GM19468 (cell line): ENCODE measurements around the gene C3orf70.
"Not testable (repeated sequence)": the region's sequence is repeated elsewhere in the genome, so short reads cannot be mapped to it uniquely, and the experiment has no call there.

ENCODE experiments used
- ATAC-seq: cut with Tn5 transposase; IDR thresholded peaks from one replicate; pipeline ENCODE4 v1.9.1; 2021; ENCODE audit warnings: mild to moderate bottlenecking, moderate library complexity, moderate number of reproducible peaks; ENCODE audit not compliant: unreplicated experiment; ENCODE audit errors: extremely low read depth

The C3orf70 gene

DNA sequence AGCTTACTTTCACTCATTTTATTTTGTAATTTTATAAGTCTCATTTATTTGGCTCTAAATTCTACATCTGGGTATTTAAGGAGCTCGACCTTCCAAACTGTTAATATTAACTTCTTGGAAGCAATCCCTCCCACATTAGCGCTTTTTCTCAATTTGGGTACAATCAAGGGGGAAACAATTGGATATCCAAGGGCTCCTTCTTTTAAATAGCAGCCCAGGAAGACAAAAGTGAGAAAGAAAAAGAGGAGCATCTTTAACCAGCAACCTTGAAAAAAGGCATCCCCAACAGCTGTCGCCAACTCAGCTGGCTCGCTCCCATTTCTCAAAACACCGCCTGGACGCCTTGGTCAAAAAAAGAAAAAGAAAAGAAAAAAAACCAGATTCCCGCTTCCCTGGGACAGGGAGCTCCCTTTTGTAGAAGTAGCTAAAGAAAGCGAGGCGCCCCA is 873 bp downstream of the C3orf70 start:
- ATAC-seq = no peak

DNA sequence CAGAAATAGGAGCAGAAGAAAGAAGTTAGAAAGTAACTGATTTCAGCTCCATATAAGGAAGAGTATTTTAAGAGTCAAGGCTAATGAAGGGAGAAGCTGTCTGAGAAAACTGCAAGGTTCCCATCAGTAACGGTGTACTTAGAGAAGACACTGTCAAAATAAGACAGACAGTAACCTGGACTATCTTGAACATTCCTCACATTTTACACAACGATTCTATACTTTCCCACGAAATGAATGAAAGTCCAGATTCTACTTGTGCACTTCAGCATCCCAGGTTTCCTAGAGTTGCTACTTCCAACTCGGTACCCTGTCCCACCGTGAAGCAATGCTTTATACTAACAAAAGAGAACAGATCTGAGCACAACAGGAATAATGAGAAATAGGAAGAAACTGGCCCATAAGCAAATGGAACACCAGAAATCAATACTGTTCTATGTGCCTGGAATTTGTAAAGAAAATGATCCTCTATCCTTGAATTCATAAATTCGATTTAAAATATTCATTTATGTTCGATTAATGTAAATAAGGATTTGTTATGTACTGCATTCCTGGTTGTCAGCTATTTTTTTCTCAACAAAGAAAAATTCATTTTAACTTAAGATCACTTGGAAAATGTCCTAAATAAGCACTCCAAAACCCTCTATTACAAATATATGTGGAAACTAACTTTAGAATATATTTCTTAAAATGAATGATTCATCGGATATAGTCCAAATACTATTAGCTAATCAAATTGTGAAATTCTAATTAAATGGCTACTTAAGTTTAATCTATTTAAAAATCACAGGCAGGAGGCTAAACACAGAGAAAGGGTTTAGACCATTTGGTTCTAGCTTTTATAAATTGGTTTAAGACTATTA is 1.5 kb downstream of the C3orf70 start:
- no peak for ATAC-seq

DNA sequence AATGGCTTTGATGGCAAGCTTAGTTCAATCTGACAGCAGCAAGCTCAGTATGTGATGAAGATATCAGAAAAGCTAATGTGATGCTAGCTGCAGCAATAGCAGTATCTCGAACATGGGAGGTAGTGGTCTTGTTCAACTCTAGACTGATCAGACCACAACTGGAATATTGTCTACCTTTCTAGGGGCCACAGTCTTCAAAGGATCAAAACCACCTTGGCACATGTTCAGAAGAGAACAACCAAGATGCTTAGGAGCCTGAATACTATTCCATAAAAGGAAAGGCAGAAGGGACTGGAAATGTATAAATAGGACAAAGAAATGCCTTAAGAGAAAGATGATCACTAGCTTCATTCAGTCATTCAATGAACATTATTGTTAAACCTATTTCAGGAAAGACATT is 2.3 kb downstream of the C3orf70 start:
- ATAC-seq = no peak

DNA sequence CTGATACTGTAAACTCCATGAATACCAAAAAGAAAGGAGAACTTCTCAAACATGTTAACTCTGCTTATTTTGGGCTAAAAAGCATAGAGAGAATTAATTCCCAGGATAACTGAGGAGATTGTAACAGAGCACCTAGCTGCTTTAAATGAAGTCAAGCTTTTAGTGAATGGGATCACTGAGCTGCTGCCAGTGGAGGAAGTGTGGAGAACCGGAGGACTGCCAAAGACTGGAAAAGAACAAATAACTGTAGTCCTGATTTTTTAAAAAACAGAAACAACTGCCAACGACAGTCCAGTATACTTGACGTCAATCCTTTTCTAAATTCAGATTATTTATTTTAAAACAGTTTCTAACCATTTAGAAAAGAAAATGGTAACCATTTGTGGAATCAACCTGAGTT is 3.3 kb downstream of the C3orf70 start:
- no peak for ATAC-seq

DNA sequence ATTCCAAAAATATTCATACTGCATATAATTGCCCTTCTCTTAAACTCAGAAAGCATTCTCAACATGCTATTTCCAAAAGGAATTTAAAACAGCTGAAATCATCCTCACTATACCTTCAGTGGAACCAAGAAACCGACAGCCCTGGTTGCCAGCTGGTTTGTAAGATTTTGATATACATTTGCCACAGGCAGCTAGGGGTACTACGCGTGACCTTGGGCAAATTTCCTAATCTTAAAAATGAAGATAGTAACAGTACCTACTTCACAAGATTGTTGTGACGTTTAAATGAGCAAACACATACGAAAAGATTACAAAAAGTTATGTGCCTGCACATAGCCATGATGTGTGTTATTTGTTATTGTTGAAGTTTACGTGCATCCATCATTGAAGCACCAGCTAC is 7.3 kb downstream of the C3orf70 start:
- no peak for ATAC-seq

DNA sequence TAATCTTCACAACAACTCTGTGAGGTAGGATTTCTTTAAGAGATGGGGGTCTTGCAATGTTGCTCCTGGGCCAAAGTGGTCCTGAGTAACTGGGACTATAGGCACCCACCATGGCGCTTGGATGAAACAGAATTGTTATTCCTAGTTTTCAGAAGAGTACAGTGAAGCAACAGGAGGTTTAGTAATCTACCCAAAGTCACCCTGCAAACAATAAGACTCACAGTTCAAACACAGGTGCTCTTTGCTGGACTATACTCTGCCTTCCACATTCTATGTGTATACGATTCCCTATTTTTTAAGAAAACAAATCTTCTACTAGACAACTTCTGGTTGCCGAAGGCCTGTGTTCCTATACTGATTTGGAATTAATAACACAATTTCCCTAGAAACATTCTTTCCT is 8.1 kb downstream of the C3orf70 start:
- no peak for ATAC-seq

DNA sequence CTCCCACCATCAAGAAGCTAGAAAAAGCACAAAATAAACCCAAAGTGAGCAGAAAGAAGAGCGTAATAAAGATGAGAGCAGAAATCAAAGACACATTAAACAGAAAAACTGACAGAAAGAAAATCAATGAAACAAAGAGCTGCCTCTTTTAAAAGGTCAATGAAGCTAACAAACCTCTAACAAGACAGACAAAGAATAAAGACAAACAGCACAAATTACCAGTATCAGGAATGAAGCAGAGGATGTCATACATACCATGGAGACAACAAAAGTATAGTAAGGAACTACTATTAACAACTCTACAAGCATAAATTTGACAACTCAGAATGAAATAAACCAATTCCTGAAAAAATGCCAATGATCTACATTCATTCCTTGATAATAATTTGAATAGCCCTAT is 15.0 kb downstream of the C3orf70 start:
- ATAC-seq = no peak

DNA sequence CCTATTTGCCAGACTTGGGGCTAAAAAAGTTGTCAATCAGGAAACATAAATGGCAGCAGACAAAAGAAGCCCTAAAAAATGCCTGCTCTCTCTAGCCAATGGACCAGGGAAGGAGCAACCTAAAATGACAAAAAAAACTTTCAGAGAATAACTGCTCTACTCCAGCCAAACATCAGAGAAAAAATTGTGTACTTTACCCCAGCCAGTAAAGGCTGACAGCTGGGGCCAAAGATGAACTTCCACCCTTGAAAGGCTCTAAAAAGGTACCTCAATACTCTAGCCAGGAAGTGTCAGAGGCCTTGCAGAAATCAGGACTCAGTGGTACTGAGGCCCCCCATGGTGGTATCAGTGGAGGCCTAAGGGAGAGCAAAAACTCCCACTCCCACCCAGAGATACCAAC is 18.4 kb downstream of the C3orf70 start:
- no peak for ATAC-seq

DNA sequence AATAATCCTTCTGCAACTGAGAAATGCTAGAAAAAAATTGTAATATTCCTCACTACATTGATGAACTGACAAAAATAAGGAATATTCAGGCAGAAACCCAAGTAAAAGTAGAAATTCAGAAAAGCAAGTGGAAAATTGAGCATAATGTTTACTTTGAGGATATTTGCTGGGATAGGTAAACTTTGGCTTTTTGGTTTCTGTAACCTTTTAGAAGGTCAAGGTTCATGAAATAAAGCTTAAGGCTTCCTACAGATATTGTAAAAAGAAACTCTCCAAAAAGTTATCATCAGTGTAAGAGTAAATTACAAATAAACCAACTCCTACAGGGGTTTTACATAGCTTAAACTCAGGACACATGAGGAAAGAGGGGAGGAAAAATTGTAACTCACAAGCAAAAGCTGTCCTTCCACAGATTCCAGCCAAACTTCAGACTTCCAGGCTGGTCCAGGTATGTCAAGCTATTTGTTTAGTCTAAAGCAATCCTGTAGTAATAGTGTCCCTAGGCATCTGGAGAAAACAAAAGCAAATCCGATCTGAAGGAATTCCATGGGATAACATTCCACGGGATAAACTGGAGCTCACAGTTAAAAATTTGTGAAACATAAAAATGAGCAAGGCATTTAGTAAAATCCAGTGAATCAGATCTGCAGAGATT is 21.1 kb downstream of the C3orf70 start:
- no peak for ATAC-seq

DNA sequence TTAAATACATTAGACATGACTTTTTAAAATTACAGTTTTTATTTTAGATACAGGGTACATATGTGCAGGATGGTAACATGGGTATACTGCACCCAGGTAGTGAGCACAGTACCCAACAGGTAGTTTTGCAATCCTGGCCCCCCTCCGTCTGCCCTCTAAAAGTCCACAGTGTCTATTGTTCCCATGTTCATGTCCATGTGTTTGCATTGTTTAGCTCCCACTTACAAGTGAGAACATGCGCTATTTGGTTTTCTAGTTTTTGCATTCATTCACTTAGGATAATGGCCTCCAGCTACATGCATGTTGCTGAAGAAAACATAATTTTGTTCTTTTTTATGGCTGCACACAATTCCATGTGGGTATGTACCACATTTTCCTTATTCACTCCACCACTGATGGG is 23.8 kb downstream of the C3orf70 start:
- ATAC-seq = no peak

DNA sequence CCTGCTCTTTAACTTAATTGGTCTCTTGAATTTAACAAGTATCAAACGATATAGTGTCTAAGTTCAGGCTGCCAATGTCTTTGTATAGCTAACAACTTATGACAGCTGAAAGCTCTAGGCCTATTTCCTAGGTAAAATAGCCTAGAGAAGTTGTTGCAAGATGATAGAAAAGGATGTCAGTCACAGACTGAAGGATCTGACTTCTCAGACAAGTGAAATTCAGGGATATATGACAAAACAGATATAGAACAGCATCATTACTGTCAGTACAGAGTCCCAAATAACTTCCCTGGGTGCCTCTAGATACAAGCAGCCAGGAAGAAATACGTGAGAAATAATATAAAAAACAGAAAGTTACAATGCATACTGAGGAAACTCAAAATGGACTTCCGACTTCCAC is 26.7 kb downstream of the C3orf70 start:
- ATAC-seq = no peak

DNA sequence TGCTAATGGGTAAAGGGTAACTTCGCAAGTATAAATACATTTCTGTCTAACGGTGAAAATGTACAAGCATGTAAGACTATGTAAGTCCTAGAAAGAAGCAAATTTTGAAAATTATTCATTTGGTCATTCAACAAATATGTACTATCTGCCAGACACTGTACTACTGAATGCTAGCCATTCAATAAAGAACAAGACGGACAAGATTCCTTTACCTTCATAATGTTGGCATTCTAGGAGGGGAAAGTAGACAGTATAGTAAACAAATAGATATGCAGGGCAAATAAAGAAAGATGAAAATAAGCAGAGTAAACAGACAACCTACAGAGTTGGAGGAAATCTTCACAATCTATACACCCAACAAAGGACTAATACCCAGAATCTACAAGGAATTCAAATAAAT is 32.7 kb downstream of the C3orf70 start:
- ATAC-seq = no peak

DNA sequence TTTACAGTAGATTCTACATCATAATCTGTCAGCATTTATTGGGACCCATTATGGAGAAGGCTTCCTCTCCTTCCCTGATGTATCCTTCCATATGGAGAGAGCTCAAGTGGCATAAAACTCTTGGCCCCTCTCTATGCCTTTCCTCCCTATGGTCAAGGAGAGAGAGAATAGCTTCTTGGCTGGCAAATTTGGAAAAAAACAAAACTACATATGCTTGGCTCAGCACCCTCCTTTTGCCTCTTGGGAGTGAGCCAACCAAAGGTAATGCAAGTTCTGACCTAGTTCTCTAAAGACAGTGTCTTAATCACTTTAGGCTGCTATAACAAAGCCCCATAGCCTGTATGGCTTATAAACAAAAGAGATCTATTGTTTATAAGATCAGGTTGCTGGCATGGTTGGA is 37.5 kb downstream of the C3orf70 start:
- ATAC-seq = no peak

DNA sequence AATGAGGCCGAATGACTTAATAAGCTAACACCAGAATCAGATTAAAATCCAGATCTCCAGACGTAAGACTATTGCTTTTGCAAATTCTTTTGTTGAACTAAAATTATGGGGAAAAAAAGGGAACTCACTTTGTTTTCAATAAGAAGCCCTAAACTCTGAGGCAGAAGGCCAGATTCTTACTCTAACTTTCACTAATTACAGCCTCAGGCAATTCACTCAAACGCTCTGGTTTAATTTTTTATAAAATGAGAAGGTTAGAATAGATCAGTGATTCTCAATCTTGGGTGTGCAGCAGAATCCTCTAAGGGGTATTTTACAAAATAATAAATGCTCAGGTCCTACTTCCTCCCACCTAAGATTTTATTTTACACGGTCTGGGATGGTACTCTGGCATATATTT is 38.1 kb downstream of the C3orf70 start:
- ATAC-seq = no peak

DNA sequence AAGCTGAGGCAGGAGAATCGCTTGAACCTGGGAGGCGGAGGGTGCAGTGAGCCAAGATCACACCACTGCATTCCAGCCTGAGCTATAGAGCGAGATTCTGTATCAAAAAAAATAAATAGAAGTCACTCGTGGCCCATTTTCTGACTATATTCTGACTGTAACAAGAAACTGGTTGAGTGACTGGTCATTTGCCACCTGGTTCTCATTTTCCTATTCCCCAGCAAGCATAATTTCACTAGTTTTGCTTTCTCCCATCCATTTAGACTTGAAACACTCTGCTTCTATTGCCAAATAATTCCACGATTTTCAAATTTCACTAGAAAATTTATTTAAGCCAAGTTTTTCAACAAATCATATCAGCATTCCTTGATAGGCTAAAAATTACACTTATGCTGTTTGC is 40.7 kb downstream of the C3orf70 start:
- no peak for ATAC-seq

DNA sequence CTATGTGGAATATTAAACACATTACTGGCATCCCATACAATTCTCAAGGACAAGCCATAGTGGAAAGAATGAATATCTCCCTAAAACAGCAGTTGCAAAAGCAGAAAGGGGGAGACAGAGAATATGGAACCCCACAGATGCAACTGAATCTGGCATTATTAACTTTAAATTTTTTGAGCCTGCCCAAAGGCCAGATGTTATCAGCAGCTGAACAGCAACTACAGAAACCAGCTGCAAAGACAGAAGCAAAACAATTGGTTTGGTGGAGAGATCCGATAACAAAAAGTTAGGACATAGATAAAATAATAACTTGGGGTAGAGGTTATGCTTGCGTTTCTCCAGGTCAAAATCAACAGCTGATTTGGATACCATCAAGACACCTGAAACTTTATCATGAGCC is 43.8 kb downstream of the C3orf70 start:
- ATAC-seq = not testable (repeated sequence)

DNA sequence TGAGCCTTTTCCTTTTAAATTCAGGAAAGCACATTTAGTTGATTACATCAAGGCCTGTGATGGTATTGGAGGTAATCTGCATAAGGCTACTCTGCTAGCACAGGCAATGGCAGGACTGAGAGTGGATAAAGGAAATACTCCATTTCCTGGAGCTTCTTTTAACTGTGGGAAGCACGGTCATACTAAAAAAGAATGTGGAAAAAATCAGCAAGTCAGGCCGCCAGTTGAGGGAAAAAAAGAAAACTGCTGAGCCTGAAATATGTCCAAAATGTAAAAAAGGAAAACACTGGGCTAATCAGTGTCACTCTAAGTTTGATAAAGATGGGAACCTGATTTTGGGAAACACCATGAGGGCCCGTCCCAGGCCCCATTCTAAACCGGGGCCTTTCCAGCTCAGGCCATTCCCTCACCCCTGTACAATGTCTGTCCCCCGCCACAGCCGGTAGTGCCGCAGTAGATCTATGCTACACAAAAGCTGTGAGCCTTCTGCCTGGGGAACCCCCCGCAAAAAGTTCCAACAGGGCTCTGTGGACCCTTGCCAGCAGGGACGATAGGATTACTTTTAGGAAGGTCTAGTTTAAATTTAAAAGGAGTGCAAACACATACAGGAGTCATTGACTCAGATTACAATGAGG is 46.5 kb downstream of the C3orf70 start:
- ATAC-seq = not testable (repeated sequence)

DNA sequence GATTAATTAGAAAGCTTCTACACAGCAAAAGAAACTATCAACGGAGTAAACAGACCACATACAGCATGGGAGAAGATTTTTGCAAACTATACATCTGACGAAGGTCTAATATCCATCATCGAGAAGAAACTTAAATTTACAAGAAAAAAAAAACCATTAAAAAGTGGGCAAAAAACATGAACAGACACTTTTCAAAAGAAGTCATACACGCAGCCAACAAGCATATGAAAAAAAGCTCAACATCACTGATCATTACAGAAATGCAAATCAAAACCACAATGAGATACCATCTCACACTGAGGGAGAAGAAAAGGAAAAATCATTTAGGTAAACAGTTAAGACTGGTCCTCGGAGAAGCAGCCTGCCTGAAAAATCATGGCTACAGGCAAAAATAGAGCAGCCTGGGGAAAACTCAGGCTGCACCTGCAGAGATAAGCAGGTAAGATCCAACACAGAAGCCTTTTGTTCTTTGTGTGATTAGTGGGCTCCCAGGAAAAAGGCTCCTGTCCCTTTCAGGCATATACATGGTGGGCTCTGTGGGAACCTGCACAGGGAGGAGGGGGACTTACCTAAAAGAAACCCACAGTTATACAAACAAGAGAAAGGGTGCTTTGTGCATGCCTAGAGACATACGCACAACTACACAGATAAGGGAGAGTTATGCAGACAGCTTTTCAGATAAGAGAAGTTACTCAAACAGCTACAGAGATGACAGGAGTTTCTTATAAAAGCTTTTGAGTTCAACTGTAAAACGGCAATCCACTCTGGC is 49.3 kb downstream of the C3orf70 start:
- ATAC-seq = no peak

DNA sequence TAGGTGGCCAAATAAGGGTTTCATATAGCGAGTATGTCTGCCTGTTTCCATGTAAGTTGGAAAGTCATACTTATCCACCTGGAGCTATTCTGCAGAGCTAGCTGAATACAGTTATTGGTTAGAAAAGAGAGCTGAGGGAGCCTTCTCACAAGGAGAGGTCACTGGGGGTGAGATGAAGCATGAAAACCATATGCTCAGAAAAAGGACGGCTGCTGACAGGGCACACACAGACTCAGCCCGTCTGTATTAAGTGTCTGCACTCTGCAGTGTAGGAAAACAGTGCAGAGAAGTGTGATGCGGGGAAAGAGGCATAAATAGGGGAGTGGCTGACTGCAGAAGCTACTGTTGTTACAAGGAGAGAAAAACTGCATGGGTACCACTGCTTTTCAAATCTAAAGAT is 58.2 kb downstream of the C3orf70 start:
- ATAC-seq = no peak

DNA sequence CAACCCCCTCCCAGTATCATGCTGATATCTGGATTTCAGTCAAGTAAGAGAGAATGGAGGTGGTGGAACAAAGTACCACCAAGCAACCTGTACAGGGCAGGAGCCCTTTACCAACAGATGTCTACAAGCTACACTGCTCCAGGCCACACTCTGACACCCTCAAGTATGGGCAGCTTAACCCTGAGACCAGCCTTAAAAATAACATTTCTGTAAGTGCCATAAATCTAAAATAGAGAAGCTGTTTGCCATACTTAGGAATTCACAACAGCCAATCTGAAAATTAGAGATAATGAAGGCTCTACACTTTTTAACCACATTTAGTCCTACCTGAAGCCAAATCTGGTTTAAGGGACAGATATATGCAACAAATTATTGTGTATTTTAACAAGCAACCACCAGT is 59.7 kb downstream of the C3orf70 start:
- no peak for ATAC-seq

DNA sequence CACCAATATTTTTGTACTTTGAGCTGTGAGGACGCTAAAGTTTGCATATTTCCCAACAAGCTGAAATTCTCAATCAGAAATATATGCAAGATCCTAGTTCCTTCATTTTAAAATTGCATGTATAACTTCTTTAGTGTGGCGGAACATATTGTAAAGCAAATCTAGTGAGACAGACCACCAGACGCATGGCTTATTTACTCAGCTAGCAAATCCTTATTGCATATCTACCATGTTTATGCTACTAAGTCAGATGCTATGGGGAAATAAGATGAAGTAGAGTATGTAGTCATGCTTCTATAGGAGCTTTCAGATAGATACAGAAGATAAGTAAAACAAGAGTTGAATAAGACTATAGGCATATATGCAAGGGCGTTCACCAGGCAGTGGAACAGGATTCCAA is 62.0 kb downstream of the C3orf70 start:
- no peak for ATAC-seq
